Endodermal cell (in vitro differentiated cells): ENCODE results near the gene ATG9B. TPM values are rescaled to one million over a fixed set of nuclear protein-coding genes. Genes with fewer than 3 reads are reported as not detected.
A peak's percentile ranks its signal among the peaks of the same experiment; 100 is the strongest.

Source experiments
- DNase-seq: peaks from one replicate; pipeline ENCODE4 v3.0.0-alpha.2; 2017
- H3K27ac ChIP-seq: 2 replicates; pipeline ENCODE4 v1.5.1; 2013; ENCODE audit warnings: mild to moderate bottlenecking, low read depth, low read length, moderate library complexity
- H3K27me3 ChIP-seq: 2 replicates; pipeline ENCODE4 v1.6.1; 2013; ENCODE audit warnings: mild to moderate bottlenecking, low read length, moderate library complexity; ENCODE audit not compliant: insufficient read depth, control insufficient read depth, poor library complexity, severe bottlenecking
- H3K36me3 ChIP-seq: 2 replicates; pipeline ENCODE4 v1.7.0; 2013; ENCODE audit warnings: mild to moderate bottlenecking, low read length, moderate library complexity; ENCODE audit not compliant: control insufficient read depth, insufficient read depth
- H3K4me1 ChIP-seq: one replicate; pipeline ENCODE4 v1.7.0; 2013; ENCODE audit warnings: low read length; ENCODE audit not compliant: control insufficient read depth, insufficient read depth
- H3K4me3 ChIP-seq: 2 replicates; pipeline ENCODE4 v1.5.1; 2013; ENCODE audit warnings: mild to moderate bottlenecking, low read length, moderate library complexity
- H3K9ac ChIP-seq: 2 replicates; pipeline ENCODE4 v1.6.1; 2013; ENCODE audit warnings: mild to moderate bottlenecking, low read length, moderate library complexity; ENCODE audit not compliant: poor library complexity, severe bottlenecking; ENCODE audit errors: extremely low read depth
- H3K9me3 ChIP-seq: 2 replicates; pipeline ENCODE4 v1.6.1; 2013; ENCODE audit warnings: mild to moderate bottlenecking, low read length, moderate library complexity; ENCODE audit not compliant: control insufficient read depth
- H3K27ac Mint-ChIP-seq: 2 replicates; pipeline ENCODE4 v1.8.0; 2020; ENCODE audit warnings: mixed read lengths
- H3K27me3 Mint-ChIP-seq: 2 replicates; pipeline ENCODE4 v1.8.0; 2021; ENCODE audit warnings: mild to moderate bottlenecking, mixed read lengths; ENCODE audit not compliant: insufficient read depth
- H3K36me3 Mint-ChIP-seq: 2 replicates; pipeline ENCODE4 v1.8.0; 2020; ENCODE audit warnings: low read depth, mixed read lengths
- H3K4me1 Mint-ChIP-seq: 2 replicates; pipeline ENCODE4 v1.8.0; 2020; ENCODE audit warnings: mixed read lengths
- H3K4me3 Mint-ChIP-seq: 2 replicates; pipeline ENCODE4 v1.8.0; 2020; ENCODE audit warnings: mild to moderate bottlenecking, moderate library complexity, mixed read lengths
- H3K9me3 Mint-ChIP-seq: 2 replicates; pipeline ENCODE4 v1.8.0; 2020; ENCODE audit warnings: mild to moderate bottlenecking, mixed read lengths
- WGBS, 2 experiments: methylation state at CpG; one replicate each; pipeline versions ENCODE4 v1.1.5 to v1.1.7; 2013; ENCODE audit warnings: missing lambda C conversion rate in 2 of 2, mixed read lengths in 1 of 2; ENCODE audit not compliant: insufficient coverage in 1 of 2, insufficient read length in 1 of 2; 5-methylcytosine and 5-hydroxymethylcytosine counted together
- total RNA-seq, 2 donors: library from RNA; stranded (reverse); fragmentation: NEBNext Ultra II Directional in 1 of 2; extraction: Animal tissue kit (Norgen Biotek cat#: 25700) in 1 of 2; gene quantifications; 2 replicates in 1 of 2; 3 replicates in 1 of 2; pipeline ENCODE4 v1.2.1, GENCODE V29; 2021
- TF ChIP-seq, protein P1 (sequence below): fragments of 200-600 bp; sonication (generic); conservative IDR thresholded peaks from 2 replicates; pipeline ENCODE4 v1.5.0; 2021; ENCODE audit warnings: antibody characterized with exemption, mild to moderate bottlenecking

ATG9B gene
- total RNA-seq, 2 donors from 2014 or later = 2.0 to 3.0 TPM

- Histone ChIP-seq H3K4me3 (no peak overlapping the region), H3K36me3 (no peaks in the 10 kb centered on the region), H3K9ac (no peak overlapping the region), H3K4me1 (no peaks in the 10 kb centered on the region), H3K9me3 (no peaks in the 10 kb centered on the region), H3K27me3 (peaks cover 46% of the 10 kb centered on the region), H3K27ac (no peak overlapping the region)
- TF ChIP-seq, protein P1, sequence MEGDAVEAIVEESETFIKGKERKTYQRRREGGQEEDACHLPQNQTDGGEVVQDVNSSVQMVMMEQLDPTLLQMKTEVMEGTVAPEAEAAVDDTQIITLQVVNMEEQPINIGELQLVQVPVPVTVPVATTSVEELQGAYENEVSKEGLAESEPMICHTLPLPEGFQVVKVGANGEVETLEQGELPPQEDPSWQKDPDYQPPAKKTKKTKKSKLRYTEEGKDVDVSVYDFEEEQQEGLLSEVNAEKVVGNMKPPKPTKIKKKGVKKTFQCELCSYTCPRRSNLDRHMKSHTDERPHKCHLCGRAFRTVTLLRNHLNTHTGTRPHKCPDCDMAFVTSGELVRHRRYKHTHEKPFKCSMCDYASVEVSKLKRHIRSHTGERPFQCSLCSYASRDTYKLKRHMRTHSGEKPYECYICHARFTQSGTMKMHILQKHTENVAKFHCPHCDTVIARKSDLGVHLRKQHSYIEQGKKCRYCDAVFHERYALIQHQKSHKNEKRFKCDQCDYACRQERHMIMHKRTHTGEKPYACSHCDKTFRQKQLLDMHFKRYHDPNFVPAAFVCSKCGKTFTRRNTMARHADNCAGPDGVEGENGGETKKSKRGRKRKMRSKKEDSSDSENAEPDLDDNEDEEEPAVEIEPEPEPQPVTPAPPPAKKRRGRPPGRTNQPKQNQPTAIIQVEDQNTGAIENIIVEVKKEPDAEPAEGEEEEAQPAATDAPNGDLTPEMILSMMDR = no peak
- Mint-ChIP-seq H3K36me3 (no peaks in the 10 kb centered on the region), H3K27me3 (peaks cover 89% of the 10 kb centered on the region), H3K9me3 (peaks cover 3% of the 10 kb centered on the region), H3K27ac (no peak overlapping the region), H3K4me1 (peaks cover 18% of the 10 kb centered on the region), H3K4me3 (no peak overlapping the region)
- DNase-seq = no peak
- WGBS, 2 experiments = 57 to 68% methylated on average over 12 to 20 of the region's 20 CpGs
These were observed 5.2 kb downstream of the ATG9B start for GRCh38 chr7:151019130-151019447.

GRCh38 chr7:151018421-151019129, 5.7 kb downstream of the ATG9B start:
- peak overlapping the region; percentile 50 for H3K4me3 Mint-ChIP-seq
- Histone ChIP-seq H3K27ac (no peak overlapping the region), H3K4me1 (no peaks in the 10 kb centered on the region), H3K9ac (no peak overlapping the region), H3K27me3 (peaks cover 46% of the 10 kb centered on the region), H3K9me3 (no peaks in the 10 kb centered on the region), H3K4me3 (peak overlapping the region; percentile 47), H3K36me3 (no peaks in the 10 kb centered on the region)
- H3K27ac Mint-ChIP-seq = no peak overlapping the region
- peaks cover 18% of the 10 kb centered on the region for H3K4me1 Mint-ChIP-seq
- WGBS, 2 experiments = 6 to 11% methylated on average over 29 to 79 of the region's 82 CpGs
- DNase-seq = peak; percentile 70
- TF ChIP-seq, protein P1 = no peak
- no peaks in the 10 kb centered on the region for H3K36me3 Mint-ChIP-seq
- H3K9me3 Mint-ChIP-seq = peaks cover 3% of the 10 kb centered on the region
- peaks cover 92% of the 10 kb centered on the region for H3K27me3 Mint-ChIP-seq

GRCh38 chr7:151017953-151018420, 6.3 kb downstream of the ATG9B start:
- H3K27me3 Mint-ChIP-seq = peaks cover 89% of the 10 kb centered on the region
- no peak overlapping the region for H3K9ac ChIP-seq
- peaks cover 18% of the 10 kb centered on the region for H3K4me1 Mint-ChIP-seq
- peak overlapping the region; percentile 50 for H3K4me3 Mint-ChIP-seq
- H3K27ac ChIP-seq = no peak overlapping the region
- H3K9me3 Mint-ChIP-seq = peaks cover 3% of the 10 kb centered on the region
- no peaks in the 10 kb centered on the region for H3K36me3 ChIP-seq
- no peak overlapping the region for H3K27ac Mint-ChIP-seq
- no peaks in the 10 kb centered on the region for H3K9me3 ChIP-seq
- WGBS, 2 experiments = 19 to 50% methylated on average over 5 to 34 of the region's 34 CpGs
- TF ChIP-seq, protein P1 = peak; percentile 98
- H3K4me1 ChIP-seq = no peaks in the 10 kb centered on the region
- H3K36me3 Mint-ChIP-seq = no peaks in the 10 kb centered on the region
- peaks cover 46% of the 10 kb centered on the region for H3K27me3 ChIP-seq
- no peak overlapping the region for H3K4me3 ChIP-seq
- DNase-seq = peak; percentile 98
